ENCODE measurements around the gene CXCL3.

CXCL3 gene

GRCh38 chr4:74016068-74016467 lies 22.4 kb downstream of the CXCL3 start:
- no peak overlapping the region for H3K4me3 ChIP-seq (ENCODE audit: low read depth, low read length)
- TF ChIP-seq CTCF (IDR thresholded peaks at IDR 0.05; ENCODE audit: low read depth, low read length), result no peak

- H3K4me3 ChIP-seq (ENCODE audit: low read depth, low read length), result no peak overlapping the region
- TF ChIP-seq CTCF (IDR thresholded peaks at IDR 0.05; ENCODE audit: low read depth, low read length), result no peak
These were observed 23.2 kb downstream of the CXCL3 start for GRCh38 chr4:74015126-74015780.

GRCh38 chr4:74014332-74014731 lies 24.2 kb downstream of the CXCL3 start:
- TF ChIP-seq CTCF (IDR thresholded peaks at IDR 0.05; ENCODE audit: low read depth, low read length), result no peak
- H3K4me3 ChIP-seq (ENCODE audit: low read depth, low read length), result no peak overlapping the region

- no peak overlapping the region for H3K4me3 ChIP-seq (ENCODE audit: low read depth, low read length)
- no peak for TF ChIP-seq CTCF (IDR thresholded peaks at IDR 0.05; ENCODE audit: low read depth, low read length)
These were observed 25.2 kb downstream of the CXCL3 start for GRCh38 chr4:74013264-74013663.

GRCh38 chr4:74012130-74012529 lies 26.4 kb downstream of the CXCL3 start:
- no peak for TF ChIP-seq CTCF (IDR thresholded peaks at IDR 0.05; ENCODE audit: low read depth, low read length)
- H3K4me3 ChIP-seq (ENCODE audit: low read depth, low read length), result no peak overlapping the region

GRCh38 chr4:74009307-74009706 lies 29.2 kb downstream of the CXCL3 start:
- no peak overlapping the region for H3K4me3 ChIP-seq (ENCODE audit: low read depth, low read length)
- no peak for TF ChIP-seq CTCF (IDR thresholded peaks at IDR 0.05; ENCODE audit: low read depth, low read length)

- TF ChIP-seq CTCF (IDR thresholded peaks at IDR 0.05; ENCODE audit: low read depth, low read length), result no peak
These were observed 32.4 kb downstream of the CXCL3 start for GRCh38 chr4:74006009-74006476.

More at GRCh38 chr4:74006009-74006476, 32.4 kb downstream of the CXCL3 start:
- H3K4me3 ChIP-seq (ENCODE audit: low read depth, low read length), result no peak overlapping the region
